GM20431 (cell line): ENCODE results near the gene BLVRA.

Source experiments
- in situ Hi-C: fragments of 300-500 bp; cut with MseI, MboI; formaldehyde crosslinking; loops from one replicate; pipeline ENCODE4 v1.15.0; 2020; ENCODE audit warnings: low sequenced_read_pairs; ENCODE audit not compliant: unreplicated experiment

BLVRA gene

DNA sequence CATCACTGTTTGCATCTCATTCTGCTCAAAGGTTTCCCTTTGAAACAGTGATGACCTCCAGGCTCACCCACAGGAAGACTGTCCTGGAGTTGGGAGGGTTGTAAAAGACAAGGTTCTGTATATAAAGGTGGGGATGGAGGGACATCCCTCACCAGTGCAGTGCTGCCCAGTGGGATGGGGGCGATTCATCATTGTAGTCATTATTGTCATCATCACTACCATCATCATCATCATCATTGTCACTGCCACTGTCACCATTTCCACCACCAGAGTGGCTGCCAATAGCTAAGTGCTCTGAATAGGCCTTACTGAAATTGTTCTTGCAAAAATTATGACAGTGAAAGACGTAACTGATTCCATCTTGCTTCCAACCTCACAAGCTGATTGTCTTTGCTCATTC, 86.2 kb downstream of the BLVRA start:
- in situ Hi-C loops, result loop anchor here (25.0 kb wide), 3 partner anchors 132 to 907 kb away; partner anchors contain the start of genes MRPL32 and PSMA2

DNA sequence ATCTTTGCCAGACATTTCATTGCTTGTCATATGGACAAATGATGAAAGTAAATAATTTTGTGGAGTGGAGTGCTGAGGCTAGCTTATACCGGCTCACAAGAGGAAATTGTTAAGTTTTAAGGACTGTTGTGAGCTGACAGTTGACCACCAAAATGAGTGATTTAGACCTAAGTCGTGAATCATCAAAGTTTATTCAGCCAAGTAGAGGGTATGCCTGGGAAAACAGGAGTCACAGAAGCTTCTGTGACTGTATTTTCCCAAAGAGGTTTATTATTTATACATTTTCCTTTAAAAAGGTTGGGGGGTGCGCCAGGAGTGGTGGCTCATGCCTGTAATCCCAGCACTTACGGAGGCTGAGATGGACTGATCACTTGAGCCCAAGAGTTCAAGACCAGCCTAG, 89.0 kb downstream of the BLVRA start:
- in situ Hi-C loops, result loop anchor here (25.0 kb wide), 3 partner anchors 135 to 910 kb away; partner anchors contain the start of genes MRPL32 and PSMA2

DNA sequence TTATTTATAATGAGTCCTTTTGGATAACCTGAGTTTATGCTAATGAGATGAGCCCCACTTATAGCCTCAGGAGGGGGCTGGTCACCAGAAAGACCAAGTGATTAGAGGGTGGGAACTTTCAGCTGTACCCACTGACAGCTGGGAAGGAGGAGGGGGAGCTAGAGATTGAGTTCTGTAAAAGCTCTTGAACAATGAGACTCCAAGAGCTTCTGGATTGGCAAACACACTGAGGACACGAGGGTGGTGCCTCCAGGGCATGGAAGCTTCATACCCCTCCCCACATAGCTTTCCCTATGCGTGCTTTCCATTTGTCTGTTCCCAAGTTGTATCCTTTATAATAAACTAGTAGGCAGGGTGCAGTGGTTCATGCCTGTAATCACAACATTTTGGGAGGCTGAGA, 90.6 kb downstream of the BLVRA start:
- in situ Hi-C loops, result loop anchor here (25.0 kb wide), 3 partner anchors 137 to 912 kb away; partner anchors contain the start of genes MRPL32 and PSMA2

DNA sequence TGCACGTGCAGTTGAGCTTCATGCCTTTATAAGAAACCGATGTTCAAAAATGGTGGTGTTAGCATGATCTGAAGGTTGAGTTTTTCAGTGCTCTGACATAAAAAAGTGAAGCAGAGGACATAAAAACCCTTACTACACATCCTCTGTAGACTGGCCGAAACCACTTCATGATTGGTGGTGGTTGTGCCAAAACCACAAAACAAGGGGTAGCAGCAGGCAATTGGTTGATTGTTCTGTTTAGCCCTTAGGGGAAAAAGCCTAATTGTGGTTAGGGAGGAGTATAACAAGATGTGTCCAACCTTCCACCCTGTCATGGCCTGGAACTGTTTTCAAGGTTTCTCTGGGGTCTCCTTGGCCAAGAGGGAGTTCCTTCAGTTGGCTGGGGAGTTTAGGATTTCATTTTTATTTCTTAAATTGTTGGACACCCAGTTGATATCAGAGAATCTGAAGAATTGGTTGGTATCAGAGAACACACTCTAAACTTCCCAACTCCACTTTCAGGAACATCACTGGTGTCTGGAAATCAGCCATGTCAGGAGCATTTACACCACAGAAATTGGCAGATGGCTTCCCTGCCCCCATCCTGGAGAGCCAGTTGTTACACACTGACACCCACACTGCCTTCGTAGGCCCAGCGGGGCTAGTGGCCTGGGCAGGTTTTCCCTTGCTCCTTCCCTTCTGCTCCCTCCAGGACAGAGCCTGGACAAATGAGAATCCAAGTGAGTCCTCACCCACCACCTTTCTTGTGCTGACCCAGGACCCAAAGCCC, 92.1 kb downstream of the BLVRA start:
- in situ Hi-C loops, result no loop called here

DNA sequence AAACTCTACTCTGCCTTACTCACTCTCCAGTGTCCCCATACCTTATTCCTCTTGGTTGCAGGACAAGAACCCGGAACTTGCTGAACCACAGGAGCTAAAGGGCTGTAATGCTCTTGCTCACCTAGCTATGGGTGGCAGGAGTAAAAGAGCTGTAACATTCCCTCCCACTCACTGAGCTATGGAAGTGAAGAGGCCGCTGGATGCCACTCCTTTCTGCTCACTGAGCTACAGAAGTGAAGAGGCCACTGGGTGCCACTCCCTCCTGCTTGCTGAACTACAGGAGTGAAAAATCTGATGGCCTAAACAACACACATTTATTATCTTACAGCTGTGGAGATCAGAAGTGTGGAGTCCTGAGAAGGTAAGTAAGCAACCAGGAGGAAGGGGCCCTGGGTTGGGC, 93.3 kb downstream of the BLVRA start:
- in situ Hi-C loops, result no loop called here

DNA sequence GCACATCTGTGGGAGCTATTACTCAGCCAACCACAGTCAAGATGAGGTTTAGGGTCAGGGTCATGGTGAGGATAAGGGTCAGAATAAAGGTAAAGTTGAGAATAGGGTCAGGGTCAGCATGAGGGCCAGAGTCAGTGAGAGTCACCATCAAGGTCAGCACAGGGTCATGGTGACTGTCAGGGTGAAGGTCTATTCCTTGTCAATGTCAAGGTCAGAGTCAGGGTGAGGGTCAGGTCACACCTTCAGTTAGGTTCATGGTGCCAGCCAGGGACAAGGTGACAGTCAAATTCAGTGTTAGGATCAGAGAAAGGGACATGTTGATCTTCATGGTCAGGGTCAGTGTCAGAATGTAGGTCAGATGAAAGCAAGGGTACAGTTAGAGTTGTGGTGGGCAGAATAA, 96.7 kb downstream of the BLVRA start:
- in situ Hi-C loops, result no loop called here

DNA sequence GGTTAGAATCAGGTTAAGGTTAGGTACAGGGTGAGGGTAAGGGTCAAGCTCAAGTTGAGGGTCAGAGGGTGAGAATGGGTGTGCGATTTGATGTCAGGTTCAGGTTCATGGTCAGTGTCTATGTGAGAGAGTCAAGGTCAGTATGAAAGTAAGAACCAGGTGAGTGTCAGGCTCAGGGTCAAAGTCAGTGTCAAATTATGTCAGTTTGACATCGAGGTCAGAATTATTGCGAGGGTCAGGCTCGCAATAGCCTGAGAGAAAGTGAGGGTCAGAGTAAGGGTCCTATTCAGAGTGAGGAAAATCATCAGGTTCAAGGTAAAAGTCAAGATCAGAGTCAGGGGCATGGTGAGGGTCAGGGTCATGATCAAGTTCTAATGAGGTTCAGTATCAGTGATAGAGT, 97.8 kb downstream of the BLVRA start:
- in situ Hi-C loops, result no loop called here
